Cortex of kidney (tissue), 1 donor: ENCODE measurements around the gene CMPK2.
"Not testable (repeated sequence)": the region's sequence is repeated elsewhere in the genome, so short reads cannot be mapped to it uniquely, and the experiment has no call there.

ENCODE experiments used
- DNase-seq: peaks from one replicate; lab custom pipeline; 2025; lab: John Stamatoyannopoulos, UW

The CMPK2 gene

DNA sequence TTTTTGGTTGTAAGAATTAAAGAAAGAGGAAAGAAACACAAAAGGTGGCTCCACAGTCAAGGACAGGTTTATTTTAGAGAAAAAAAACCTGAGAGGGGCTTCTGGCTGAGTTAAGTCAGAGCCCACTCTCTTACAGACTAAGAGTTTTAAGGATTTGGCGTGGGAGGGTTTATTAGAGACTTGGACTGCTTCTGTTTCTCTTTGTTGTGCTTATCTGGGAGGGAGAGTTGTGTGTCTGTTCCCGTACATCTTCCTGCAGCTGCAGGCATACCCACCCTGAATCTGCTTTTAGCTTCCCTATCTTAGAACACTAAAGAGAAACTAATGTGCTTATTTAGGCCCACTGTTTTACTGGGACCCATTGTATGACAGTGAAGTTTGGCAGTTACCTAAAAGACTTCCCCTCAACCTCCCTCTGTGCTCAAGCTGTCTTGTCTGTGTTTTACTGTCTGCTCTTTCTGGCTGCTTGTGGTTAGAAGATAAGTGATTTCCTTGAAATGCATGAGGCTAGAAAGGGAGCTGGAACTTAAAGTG is 14.6 kb upstream of the CMPK2 start:
- DNase-seq = no peak

DNA sequence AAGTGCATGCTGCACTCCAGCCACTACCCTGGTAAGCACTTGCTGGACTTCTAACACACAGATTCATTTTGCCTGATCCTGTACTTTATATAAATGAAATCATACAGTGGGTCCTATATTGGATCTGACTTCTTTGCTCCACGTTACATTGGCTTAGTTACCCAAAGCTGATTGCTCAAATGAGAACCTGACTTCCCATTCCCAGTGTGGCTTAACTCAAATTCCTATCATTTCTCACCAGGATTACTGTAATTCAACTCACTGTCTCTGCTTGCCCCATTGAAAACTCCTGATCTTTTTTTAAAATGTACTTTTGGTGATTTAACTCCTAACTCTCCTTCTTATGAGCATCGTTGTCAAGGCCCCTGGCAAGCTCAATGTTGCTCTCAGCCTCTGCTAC is 13.3 kb upstream of the CMPK2 start:
- DNase-seq = no peak

DNA sequence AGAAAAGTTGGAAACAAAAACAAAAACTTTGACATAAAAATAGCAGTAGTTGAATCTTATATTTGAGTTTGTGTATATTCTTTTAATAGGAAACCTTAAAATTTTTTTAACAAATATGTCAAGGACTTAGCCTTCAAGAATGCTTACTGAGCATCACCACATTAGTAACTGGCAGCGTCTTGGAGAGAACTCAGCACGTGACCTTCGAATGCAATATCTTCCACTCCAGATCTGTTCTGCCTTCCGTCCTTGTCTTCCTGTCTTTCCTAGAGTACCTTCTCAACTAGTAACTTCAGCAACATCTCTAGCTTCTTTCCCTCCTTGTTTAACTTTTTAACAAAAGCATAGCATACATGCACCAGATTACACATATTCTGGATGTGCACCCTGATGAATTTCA is 12.8 kb upstream of the CMPK2 start:
- DNase-seq = no peak

DNA sequence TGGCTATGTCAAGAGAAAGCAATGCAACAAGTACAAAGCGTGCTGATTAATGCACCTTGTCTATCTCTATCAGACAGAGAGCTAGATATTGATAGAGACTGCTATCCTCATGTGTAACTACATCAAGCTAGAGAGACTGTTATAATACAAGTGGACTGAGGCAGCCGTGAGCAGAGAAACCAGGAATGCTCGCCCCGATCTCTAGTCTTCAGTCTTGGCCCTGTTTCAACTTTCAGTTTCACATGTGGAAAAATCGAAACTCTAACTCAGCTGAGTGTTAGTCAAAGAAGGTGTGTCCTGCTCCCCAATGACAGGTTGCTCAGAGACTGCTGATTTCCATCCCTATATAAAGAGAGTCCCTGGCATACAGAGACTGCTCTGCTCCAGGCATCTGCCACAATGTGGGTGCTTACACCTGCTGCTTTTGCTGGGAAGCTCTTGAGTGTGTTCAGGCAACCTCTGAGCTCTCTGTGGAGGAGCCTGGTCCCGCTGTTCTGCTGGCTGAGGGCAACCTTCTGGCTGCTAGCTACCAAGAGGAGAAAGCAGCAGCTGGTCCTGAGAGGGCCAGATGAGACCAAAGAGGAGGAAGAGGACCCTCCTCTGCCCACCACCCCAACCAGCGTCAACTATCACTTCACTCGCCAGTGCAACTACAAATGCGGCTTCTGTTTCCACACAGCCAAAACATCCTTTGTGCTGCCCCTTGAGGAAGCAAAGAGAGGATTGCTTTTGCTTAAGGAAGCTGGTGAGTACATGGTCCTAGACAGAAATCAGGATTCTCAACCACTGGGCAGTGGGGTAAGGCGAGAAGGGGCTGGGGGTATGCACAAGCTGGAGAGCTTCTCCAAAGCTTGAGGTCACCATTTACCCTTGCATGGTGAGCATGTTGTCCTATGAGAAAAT is 11.9 kb upstream of the CMPK2 start, which contains the start of gene RSAD2:
Gene RSAD2, plus strand, starts transcription at position 376 of the 903 bp plus-strand sequence. Its CDS starts 24 bp downstream, at position 400.
- DNase-seq = no peak

DNA sequence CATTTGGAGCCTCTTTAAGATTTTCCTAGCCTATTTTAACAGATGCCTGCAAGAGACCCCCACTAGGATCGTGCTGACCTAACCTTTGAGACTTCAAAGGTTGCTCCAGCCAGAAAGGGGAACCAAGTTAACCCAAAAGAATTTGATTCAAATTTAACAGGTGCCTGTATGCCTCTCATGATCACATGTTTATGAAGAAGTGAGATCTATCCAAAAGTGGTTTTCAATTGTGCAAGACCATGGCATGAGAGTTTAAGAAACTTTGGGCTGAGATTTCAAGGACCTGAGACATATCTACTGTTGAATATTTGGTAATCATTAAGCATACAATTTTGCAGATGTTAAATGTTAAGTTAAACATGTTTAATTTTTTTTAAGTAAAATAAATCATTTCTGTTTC is 10.6 kb upstream of the CMPK2 start:
- no peak for DNase-seq

DNA sequence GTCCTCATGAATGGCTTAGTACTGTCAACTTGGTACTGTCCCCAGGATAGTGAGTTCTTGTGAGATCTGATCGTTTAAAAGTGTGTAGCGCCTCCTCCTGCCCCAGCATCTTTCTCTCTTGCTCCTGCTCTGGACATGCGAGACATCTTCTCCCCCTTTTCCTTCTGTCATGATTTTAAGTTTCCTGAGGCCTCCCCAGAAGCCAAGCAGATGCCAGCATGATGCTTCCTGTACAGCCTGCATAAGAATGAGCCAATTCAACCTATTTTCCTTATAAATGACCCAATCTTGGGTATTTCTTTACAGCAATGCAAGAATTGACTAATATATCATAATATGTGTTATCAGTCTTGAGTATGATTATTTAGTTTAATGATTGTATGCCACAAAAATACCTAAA is 8.3 kb upstream of the CMPK2 start:
- DNase-seq = no peak

DNA sequence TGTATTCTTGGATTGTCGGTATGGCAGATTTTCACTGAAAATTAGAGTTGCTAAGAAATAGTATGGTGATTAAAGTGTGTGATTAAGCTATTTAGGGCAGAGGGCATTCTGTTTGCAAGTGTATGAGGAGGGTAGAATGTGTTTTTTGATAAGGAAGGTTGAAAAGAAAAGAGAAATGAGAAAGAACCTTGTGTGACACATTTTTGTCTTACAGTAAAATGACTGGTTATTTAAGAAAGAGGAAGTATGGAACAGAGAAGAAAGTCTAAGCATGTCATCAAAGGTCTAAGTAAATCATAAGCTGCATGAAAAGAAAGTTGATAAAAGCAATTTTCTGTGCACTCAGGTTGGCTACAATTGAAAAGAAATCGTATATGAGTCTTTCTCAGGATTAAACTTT is 6.7 kb upstream of the CMPK2 start:
- no peak for DNase-seq

DNA sequence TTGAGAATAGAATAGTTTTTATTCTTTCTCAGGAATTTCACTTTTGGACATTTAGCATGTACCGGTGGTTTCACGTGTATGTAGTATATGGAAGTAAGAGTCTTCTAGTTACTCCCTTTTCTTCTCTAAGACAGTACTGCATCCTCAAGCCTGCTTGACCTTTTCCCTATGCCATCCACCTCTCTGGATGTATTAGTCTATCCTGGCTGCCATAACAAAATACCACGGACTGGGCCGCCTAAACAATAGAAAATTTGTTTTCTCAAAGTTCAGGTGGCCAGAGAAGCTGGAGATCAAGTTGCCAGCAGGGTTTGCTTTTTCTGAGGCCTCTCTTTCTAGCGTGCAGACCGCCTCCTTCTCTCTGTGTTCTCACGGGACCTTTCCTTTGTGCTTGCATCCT is 1.3 kb upstream of the CMPK2 start:
- DNase-seq = no peak

DNA sequence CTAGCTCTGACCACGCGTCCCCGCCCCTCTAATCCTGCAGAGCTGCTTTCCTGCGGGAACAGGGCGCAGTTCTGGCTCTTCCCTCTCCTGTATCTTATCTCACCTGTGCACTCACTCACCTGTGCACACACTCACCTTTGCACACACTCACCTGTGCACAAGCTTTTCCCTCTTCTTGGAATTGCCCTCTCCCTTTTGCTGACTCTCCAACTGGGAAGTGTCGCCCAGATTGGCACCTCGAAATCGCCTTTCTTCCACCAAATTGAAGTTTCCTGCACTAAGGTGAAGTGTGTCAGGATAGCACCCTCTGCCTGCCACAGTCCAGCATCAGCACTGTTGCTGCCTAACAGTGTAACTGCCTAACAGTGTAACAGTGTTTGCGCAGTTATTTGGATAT is 566 bp upstream of the CMPK2 start:
- DNase-seq = no peak

DNA sequence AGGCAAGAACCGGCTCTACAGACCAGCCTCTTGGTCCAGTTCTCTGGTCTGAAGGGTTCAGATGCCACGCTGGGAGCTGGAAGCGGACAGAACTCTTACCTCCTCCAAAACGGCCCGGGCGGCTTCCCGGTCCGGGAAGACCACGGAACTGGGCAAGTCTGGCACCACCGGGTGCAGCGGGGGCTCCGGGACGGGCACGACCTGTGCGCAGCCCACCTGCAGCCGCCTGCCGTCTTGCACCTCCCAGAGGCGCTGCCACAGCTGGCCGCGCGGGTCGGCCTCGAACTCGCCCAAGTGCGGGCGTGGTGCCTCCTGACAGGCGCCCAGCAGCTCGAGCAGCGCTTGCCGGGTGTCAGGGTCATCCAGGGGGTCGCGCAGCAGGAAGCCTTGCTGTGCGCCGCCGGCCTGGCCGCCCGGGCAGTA is 773 bp downstream of the CMPK2 start:
- DNase-seq = no peak

DNA sequence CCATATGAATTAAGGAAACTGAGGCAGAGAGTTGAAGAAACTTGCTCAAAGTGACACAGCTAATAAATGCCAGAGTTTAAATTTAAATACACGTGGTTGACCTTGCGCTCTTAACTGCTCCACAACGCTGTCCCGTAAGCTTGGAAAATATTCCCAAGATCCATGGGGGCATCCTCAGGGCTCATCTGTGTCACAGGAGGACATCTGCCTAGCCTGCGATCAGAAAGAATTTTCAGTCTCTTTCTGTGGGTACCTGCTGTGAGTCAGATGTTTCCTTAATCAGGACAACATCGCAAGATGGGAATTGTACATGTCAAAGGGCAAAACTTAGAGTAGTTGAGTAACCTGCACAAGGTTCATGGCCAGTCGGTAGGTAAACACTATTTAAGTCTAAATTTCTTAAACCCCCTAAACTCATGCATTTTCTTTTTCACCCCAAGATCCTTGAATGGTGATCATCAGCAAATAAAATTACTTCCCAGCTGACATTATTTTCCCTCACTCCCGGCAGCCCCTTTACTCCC is 1.4 kb downstream of the CMPK2 start:
- DNase-seq = no peak

DNA sequence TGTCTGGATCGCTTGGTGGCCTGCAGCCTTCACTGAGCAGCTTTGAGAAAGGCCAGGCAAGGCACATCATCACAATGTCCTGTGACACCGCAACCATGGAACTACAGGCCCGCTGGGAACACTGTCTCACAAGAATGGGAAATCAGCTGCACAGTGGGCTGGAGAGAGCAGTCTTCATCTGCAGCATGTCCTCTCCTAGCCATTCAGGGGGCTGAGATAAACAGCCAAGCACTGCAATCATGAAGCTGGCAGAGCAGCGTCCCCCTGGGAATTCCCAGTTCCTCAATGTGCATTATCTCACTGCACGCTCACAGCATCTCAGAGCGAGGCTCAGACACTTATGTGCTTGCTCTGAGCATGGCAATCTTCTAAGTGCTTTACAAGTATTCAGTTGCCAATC is 1.9 kb downstream of the CMPK2 start:
- no peak for DNase-seq

DNA sequence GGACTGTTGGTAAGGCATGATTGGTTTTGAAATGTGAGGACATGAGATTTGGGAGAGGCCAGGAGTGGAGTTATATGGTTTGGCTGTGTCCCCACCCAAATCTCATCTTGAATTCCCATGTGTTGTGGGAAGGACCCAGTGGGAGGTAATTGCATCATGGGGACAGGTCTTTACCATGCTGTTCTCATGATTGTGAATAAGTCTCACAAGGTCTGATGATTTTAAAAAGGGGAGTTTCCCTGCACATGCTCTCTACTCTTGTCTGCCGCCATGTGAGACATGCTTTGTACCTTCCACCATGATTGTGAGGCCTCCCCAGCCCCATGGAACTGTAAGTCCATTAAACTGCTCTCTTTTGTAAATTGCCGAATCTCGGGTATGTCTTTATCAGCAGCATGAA is 5.4 kb downstream of the CMPK2 start:
- DNase-seq = no peak

DNA sequence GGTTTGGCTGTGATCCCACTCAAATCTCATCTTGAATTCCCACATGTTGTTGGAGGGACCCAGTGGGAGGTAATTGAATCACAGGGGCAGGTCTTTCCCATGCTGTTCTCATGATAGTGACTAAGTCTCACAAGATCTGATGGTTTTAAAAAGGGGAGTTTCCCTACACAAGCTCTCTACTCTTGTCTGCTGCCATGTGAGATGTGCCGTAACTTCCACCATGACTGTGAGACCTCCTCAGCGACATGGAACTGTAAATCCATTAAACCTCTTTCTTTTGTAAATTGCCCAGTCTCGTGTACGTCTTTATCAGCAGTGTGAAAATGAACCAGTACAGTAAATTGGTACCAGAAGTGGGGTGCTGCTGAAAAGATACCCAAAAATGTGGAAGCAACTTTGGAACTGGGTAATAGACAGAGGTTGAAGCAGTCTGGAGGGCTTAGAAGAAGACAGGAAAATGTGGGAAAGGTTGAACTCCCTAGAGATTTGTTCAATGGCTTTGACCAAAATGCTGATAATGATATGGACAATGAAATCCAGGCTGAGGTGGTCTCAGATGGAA is 7.2 kb downstream of the CMPK2 start:
- DNase-seq = not testable (repeated sequence)

DNA sequence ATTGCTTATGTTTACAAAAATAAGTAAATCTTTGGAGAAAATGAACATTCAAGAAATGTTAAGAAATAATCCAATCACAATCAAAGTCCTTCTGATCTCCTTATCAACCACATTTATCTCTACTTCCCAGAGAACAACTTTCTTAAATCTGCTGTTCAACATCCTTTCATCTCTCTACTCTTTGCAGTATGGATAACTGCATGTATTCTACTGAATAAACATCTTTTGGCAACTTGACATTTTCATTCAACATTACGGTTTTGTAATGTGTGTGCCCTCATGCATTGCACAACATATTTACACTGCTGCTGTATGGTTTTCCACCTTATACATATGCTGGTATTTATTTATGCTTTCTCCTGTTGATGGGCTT is 9.2 kb downstream of the CMPK2 start:
- DNase-seq = no peak

DNA sequence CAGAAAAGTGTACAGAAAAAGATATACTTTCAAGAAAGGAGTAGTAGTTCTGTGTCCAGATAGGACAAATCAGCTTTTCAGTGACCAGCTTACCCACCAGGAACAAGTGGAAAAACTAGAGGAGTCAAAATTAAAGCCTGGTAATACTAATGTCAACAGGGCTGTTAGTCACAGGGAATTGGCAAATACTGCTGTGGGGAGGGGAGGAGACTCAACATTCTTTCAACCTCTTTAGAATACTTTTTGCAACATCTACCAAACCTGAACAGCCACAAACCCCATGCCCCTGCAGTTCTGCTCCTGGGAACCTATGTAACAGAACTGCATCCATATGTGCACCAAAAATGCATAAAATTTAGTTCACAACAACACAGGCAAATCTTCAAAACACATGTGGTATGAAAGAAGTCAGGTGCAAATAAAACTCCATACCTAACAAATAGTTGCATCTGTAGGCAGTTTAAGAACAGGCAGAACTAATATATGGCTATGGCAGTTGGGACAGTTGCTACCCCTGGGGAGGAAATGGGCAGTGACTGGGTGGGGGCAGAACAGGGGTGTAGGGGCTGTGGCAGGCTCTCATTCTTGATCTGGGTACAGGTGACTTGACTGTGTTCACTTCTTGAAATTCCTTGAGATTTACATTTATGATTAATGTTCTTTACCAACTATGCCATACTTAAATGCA is 9.7 kb downstream of the CMPK2 start:
- no peak for DNase-seq

DNA sequence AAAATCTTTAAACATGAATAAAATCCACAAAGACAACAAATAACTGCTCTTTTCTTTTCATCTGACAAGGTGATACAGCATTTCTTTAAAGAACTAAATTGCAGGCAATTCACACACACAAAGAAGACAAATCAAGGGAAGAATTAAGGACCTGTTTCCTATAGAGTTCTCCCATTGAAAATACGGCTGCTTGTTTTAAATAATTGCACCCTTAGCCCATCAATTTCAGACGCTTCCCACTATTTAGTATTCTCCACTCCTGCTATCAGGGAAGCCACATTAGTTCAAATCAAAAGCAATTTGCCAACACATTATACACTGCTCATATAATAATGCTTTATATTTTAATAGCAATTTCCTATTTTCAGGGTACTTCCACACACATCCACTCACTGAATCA is 11.3 kb downstream of the CMPK2 start:
- DNase-seq = no peak

DNA sequence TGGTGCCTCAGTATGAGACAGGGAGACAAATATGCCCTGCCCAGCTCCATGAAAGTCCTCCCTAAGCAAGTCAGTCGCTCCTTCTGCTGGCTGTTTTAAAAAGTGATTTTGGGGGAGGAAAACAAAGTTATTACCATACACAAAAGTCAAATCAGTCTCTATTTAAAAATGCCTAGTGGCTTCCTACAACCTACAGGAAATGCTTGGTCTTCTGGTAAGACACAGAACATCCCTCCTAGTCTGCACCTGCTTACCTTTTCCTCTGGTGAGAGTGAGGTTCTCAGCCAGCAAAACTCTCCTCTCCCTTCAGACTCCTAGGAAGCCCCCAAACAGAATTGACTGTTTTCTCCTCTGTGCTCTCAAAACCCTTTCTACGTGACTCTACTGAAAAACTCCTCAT is 13.5 kb downstream of the CMPK2 start:
- no peak for DNase-seq

DNA sequence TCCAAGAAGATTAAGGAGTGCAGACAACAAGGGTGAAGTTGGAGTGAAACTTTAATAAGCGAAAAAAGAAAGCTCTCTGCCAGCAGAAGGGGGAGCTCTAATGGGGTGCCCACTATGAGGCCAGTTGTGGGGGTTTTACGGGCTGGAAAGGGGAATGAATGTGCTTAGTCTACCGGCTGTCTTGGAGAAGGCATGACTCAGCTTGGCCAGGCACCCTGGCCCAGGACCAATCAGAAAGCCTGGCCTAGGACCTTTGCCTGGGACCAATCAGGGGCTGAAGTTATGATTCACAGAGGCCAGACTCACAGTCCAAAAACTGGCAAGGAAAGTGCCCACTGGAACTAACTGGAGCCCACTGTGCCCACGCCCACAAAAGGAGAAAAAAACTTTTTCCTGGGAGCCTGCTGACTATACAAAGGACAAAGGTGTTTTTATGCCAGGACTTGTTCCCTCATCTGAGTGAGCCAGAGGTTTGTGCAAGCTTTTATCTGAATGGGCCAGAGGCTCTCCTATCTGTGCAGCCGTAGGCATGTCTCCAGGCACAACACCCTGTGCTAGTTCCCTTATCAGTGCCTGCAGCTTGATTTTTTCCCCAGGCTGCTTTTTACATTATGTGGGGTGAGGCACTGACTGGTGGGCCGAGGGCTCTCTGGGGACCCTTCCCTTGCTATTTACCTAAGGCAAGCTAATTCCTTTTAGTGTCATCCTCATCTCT is 18.6 kb downstream of the CMPK2 start:
- no peak for DNase-seq

DNA sequence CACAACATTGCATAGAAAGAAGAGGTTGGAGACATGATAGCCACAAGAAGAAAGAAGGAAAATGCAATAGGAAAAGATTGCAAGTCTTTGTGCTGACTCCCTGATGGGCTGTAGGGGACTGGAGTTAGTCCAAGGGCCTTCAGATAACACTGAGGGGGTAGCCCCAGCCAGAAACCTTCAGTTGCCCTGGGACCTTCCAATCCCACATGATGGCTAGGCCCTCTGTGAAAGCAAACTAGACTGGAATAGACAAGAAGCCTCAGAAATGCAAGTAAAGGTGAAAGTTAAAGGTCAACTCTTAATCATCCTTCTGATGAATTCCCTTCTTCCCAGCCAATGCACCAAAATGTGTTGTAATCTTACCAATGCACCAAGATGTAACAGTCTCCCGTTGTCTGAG is 19.2 kb downstream of the CMPK2 start:
- no peak for DNase-seq

DNA sequence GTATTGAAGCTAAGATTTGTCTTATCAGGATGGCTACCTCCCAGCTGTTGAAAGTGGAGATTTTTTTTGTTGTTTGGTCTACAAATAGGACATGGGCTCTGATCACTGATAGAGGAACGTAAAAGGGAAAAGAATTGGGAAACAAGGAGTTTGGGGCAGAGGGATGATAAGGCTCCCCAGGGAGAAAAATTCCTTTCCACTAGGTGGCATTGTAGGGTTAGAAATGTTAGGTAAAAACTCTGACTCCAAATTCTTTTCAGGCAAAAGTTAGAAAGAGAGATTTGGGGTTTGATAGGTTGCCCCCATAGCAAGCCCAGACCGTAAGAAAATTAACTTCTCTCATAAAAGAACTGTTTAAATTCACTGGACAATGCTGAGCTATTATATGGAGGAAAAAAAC is 19.8 kb downstream of the CMPK2 start:
- DNase-seq = no peak

DNA sequence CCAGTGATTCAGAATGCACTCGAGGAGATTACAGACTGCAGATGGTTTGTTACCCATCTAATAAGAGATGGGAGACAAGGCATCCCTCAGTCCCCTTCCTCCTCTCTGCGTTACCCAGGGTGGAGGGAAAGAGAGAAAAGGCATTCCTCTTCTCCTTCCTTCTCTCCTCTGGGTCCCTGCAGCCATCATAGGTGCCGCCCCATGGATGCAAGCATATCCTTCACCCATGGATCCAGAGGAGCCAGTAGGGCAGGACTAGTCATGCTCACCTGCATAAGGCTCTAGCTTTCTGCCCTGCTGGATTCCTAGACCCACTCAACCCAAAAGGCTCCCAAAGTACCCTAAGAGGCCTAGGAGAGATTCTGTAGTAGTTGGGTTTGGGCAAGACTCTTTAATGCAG is 20.4 kb downstream of the CMPK2 start:
- no peak for DNase-seq
